ENCODE measurements around the gene SPIRE1.
"Not testable (repeated sequence)": the region's sequence is repeated elsewhere in the genome, so short reads cannot be mapped to it uniquely, and the experiment has no call there.

The SPIRE1 gene

DNA sequence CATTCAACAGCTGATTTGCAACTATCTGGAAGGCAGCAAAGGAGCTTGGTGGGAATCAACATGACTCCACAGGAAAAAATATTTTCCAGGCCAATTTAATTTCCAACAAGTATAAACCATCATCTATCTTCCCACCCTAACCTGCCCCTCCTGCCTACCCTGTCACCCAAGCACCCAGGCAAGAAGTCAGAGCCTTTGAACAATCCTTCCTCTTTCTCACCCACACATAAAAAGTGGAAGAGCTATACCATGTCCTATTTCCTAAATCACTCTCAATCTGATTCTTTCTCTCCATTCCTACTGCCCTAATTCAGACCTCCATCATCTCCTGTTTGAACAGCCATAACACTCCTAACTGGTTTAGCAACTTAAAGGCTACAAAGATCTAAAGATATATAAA, 12.7 kb downstream of the SPIRE1 start:
- DNase-seq = no peak

DNA sequence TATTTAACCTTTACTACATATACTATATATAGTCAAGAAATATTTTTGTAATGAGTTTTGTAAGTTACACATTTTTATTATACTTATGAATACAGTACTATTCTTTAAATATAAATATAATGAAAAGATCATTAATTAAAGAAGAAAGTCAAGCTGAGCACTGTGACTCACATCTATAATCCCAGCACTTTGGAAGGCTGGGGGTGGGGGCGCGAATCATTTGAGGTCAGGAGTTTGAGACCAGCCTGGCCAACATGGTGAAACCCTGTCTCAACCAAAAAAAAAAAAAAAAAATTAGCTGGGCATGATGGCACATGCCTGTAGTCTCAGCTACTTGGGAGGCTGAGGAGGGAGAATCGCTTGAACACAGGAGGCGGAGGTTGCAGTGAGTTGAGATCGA, 14.2 kb downstream of the SPIRE1 start:
- DNase-seq = not testable (repeated sequence)

DNA sequence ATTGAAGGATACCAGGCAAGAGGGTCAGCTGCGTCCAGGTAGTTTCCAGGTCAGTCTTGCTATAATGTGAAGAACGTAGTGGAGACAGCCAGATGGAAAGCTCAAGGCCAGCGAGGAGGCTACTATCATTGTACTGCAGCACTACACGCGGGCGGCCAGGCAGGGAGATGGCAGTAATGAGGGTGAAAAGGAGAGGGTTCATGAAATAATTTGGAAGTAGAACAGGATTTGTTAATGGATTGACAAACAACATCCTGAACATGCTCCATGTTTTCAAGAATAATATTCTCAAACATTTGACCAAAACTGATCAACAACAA, 17.1 kb downstream of the SPIRE1 start:
- DNase-seq = no peak

DNA sequence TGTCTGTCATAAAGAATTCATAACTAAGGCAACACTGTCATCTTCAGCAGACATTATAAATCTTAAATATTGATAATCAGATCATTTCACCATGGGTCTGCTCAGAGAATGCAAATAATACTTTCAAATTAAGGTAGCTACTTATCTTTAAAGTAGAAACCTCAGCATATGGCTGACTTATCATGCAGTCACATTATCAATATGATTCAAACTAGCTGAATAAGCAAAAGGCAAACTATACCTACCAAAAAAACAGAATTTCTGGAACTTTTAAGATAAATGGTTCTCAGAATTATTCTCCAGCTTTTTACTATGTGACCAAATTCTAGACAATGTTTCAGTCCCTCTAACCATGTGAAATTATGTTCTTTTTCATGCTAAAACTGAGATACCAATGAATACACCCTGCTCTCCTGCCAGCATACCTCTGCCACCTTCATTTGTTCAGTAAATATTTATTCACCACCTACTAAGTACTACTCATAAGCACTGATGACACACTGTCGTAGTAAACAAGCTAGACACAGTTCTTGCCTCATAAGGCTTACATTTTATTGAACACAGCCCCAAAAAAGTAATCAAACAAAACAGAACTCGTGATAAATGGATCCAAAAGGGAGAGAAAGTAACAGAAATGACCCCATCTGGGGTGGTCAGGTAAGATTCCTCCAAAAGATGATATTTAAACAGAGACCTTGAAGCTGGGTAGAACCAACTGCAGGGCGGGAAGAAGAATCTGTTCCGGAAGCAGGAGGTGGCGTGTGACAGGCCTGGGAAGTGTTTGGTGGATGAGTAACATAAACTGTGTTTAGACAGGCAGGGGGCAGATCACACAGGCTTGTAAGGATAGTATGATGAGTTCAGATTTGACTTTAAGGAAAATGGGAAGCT, 17.7 kb downstream of the SPIRE1 start:
- DNase-seq = no peak

DNA sequence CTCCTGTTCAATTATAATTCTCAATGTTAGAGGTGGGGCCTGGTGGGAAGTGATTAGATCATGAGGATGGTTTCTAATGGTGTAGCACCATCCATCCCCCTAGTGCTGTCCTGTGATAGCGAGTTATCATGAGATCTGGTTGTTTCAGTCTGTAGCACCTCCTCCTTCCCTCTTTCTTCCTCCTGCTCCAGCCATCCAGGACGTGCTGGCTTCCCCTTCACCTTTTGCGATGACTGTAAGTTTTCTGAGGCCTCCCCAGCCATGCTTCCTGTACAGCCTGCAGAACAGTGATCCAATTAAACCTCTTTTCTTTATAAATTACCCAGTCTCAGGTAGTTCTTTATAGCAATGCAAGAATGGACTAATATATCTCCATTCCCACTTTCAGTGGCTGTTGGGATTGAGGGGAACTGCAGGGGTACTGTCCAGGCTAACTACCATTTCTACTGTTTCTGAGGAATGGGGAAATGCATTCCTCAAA, 19.2 kb downstream of the SPIRE1 start:
- DNase-seq = no peak

DNA sequence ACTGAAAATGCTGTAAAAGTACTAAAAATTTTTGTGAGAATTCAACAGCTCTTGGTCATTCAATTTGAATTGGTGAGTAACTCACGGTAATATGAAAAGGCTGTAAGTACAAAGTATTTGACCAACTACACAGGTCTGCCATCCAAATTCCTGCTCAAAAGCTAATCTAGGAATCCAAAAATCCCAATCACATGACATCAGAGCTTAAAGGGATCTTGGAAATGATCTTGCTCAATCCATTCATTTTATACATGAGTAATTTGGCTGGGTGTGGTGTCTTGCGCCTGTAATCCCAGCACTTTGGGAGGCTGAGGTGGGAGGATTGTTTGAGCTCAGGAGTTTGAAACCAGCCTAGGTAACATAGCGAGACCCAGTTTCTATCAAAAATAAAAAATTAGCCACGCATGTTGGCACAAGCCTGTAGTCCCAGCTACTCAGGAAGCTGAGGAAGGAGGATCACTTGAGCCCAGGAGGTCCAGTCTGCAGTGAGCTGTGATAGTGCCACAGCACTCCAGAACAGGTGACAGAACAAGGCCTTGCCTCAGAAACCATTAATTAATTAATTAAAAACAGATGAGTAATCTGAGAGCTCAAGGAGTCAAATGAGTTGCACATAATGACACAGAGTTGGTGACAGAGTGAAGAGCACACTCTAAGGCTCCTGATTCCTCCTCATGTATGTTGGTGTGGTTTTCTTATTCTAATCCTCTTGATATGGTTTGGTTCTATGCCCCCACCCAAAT, 19.8 kb downstream of the SPIRE1 start:
- DNase-seq = no peak

DNA sequence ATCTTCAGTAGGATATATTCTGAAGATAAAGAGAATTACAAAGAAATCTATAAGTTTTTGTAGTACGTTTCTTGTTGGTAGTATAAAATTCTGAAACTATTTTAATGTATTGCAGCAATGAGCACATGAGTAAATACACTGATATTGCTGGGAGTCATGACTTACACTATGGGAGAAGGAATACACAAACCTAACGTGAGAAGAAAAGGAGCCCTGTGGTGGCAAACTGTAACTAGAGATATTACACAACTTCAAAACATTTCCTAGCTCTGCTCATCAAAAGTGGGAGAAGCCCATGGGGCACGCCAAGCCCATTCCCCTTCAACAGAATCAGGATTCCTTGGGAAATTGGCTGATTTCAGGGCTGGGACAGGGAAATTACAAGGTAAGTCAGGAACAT, 20.5 kb downstream of the SPIRE1 start:
- DNase-seq = no peak

DNA sequence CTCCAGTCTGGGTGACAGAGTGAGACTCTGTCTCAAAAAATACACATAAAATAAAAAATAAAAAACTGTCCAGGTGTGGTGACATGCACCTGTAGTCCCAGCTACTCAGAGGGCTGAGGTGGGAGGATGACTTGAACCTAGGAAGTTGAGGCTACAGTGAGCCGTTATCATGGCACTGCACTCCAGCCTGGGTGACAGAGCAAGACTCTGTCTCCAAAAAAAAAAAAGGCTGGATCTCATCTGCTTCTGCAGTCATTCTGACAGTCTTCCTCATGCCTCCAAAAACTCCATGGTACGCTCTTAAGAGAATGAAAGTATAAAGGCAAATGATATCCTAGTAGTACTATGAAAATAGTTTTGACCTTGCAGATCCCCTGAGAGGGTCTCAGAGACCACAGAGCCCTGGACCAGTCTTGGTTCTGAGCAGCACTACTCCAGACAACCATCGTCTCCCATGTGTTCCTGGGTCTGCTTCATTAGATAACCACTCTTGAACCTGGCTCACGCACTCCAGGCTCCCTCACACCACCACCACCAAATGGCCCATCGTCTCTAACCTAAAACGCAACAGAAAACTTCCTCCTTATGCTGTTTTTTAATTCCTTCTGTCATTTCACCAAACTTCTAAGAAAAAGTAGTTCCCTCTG, 26.0 kb downstream of the SPIRE1 start:
- no peak for DNase-seq

DNA sequence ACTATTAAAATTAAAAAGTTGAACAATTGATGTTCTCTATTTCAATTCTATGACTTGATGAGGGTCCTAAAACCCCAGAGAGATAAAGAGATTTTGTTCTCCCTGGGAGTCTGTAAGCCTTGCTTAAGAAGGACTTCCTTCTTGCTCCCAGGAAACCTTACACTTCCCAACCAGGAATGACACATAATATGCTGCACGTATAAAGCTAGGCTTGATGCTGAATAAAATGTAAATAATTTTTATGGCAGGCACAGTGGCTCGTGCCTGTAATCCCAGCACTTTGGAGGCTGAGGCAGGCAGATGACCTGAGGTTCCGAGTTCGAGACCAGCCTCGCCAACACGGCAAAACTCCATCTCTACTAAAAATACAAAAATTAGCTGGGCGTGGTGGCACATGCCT, 27.8 kb downstream of the SPIRE1 start:
- DNase-seq = no peak

DNA sequence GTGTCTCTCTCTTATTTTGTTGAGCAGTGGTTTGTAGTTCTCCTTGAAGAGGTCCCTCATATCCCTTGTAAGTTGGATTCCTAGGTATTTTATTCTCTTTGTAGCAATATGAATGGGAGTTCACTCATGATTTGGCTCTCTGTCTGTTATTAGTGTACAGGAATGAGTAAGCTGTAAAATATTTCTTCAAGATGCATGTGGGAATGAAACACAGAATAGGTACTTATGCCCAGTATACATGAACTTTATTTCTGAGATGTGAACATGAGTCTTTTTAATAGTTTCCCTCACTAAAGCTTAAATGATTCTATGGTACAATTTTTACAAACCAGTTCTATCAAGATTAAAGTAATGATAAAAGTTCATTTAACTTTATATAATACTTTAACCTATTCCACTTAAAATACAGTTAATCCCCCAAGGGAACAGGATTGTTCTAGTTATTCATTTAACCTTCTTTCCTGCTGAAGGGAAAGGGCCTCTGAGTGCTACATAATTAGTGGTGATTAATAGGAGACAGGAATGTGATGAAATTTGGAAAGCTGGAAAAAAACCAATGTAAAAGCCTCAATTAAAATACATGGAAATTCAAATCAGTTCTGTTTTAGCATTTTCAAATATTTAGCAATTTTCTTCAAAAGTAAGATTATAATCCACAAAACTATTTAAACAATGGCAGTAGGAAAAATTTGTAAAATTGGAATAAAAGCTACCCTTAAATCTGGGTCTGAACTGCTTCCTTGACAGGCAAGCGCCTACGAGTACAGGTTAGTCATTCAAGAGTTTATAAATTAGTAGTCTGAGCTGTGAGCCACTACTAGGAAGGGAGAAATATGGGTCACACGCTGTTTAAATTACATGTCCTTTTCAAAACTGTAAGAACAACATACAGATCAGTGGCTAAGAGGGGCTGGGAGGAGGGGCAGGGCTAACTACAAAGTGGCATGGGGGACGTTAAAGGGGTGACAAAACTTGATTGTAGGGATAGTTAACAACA, 28.9 kb downstream of the SPIRE1 start:
- no peak for DNase-seq

DNA sequence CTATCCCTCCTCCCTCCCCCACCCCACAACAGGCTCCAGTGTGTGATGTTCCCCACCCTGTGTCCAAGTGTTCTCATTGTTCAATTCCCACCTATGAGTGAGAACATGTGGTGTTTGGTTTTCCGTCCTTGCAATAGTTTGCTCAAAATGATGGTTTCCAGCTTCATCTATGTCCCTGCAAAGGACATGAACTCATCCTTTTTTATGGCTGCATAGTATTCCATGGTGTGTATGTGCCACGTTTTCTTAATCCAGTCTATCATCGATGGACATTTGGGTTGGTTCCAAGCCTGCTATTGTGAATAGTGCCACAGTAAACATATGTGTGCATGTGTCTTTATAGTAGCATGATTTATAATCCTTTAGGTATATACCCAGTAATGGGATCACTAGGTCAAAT, 30.7 kb downstream of the SPIRE1 start:
- DNase-seq = not testable (repeated sequence)

DNA sequence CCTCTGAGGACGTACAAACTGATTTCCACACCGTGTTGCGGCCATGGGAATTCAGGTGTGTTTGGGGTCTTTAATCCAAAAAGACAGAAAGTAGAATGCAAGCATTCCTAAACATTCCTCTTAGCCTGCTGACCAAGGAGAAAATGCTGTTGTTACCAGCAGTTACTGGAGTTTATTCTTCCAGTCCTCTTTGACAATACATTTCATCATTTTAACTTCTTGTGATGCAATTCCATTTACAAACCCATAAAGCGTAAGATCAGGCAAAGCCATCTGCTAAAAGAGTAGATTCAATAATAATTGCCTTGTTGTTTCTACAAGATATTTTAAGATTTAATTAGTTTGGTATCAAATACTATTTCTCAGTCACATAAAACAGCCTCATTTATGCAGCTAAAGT, 32.7 kb downstream of the SPIRE1 start:
- DNase-seq = no peak

DNA sequence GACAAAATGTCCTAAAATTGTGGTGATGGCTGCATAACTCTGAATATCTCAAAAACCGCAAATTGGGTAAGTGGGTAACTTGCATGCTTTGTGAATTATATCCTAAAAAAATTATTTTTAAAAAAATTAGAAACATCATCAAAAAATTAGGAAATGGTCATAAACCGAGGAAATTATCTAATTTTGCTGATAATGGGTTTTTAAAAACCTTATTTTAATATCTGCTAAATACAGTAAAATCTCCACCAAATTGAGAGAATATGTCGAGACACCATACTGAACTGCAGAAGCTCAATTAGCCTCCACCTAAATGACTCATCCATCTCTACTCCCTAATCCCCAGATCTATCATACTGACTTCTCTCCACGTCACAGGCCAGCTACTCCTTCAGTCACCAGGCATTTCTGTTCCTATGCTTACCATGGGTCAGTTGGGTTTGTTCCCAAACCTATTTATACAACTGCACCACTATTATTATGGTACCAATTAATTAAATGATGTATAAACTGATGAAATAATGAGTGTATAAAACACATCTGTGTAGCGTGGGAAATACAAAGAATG, 36.1 kb downstream of the SPIRE1 start:
- no peak for DNase-seq

DNA sequence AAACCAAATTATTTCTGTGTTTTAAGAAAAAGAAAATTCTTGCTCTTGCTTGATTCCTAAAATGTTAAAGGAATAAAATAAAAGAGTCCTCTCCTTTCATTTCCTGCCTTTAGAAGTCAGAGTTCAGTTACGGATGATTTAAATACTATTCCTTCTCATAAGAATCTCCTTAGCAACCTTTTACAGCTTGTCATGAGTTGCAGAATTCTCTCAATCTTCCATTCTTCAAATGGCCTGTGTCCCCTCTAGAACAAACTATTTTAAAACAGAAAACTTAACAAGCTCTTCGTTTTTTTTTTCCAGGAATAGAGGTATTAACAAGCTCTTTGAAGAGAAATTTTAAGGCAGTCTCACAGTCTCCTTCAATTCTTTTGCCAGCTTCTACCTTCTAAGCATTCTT, 42.2 kb downstream of the SPIRE1 start:
- no peak for DNase-seq

DNA sequence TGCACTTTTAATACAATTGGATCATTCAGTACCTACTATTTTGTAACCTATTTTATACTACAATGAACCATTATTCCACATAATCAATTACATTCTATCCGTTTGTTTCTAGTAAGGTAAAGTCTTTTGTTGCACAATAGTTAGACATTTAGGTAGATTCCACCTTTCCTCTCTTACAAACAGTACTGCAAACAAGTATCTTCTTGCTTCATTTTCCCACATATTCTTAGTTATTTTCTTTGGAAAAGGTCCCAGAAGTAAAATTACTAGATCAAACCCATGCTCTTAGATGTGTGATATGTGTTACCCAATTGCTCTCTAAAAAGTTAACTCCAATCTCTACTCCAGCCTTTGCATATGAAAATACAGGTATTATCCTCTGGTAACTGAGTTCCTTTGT, 49.6 kb downstream of the SPIRE1 start:
- DNase-seq = no peak

DNA sequence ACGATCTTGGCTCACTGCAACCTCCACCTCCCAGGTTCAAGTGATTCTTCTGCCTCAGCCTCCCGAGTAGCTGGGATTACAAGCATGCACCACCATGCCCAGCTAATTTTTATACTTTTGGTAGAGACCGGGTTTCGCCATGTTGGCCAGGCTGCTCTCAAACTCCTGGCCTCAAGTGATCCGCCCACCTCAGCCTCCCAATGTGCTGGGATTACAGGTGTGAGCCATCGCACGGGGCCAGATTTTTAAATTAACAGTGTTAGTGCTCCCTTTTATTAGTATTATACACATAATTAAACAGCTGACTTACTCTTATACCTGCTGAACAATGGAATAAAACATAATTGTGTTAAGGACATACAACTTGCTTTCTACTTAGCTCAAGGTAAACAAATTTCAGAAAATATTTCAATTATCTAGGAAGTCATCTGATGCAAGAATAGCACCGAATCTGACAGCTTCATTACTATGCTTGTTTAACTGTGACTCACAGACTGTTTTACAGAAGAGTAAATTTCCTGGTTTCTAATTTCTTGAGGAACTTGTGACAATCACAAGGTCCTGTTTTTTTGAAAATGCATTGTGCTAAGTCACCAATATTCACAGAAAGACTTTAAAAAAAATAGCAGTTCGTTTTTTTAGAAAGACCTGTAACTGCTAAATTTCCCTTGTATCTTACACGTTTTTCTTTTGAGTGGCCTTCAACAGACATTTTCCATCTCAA, 51.2 kb downstream of the SPIRE1 start:
- no peak for DNase-seq

DNA sequence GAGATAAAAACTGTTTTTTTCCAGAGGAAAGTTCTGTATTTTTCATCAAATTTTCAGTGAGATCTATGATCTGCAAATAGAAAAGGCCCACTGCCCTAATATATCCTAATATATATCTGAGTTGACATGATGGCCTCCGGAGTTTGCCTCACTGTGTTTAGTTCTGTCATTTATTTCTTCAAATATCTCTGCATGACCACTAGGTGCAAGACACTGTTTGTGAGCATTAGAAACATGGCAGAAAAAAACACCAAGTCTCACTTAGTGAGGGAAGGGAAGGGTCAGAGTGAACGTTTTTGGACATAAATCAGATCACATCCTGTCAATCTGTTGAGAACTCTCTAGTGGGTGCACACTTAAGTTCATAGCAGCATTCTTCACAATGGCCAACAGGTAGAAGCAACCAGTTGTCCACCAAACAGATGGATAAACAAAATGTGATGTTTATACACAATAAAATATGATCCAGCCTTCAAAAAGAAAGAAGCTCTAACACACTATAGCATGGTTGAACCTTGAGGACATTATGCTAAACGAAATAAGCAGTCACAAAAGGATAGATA, 53.4 kb downstream of the SPIRE1 start:
- DNase-seq = no peak

DNA sequence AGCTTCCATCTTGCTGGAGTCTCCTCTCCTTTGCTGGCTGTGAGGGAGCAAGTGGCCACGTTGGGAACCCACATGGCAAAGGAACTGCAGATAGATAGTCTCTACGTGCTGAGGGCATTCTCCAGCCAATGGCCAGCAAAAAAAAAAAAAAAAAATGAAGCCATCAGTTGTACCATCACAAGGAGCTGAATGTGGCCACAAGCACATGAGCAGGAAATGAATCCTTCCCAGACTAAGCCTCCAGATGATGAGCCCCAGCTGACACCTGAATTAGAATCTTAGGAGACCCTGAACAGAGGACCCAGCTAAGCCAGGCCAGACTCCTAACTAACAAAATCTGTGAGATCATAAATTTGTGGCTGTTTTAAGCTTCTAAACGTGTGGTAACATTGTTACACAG, 57.9 kb downstream of the SPIRE1 start:
- DNase-seq = no peak

DNA sequence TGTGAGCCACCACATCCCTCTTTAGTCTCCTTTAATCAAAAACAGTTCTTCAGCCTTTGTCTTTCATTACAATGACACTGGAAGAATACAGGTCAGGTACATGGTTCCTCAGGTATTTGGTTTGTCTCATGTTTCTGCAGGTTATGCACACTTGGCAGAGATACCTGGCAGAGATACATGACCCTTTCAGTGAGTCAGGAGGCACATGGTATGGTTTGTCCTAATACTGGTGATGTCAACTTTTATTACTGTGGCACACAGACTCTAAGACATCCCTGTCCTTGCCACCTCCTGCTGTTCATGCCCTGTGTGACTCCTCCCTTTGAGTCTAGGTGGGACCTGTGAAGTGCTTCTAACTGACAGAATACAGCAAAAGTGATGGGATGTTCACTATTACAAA, 58.4 kb downstream of the SPIRE1 start:
- no peak for DNase-seq

DNA sequence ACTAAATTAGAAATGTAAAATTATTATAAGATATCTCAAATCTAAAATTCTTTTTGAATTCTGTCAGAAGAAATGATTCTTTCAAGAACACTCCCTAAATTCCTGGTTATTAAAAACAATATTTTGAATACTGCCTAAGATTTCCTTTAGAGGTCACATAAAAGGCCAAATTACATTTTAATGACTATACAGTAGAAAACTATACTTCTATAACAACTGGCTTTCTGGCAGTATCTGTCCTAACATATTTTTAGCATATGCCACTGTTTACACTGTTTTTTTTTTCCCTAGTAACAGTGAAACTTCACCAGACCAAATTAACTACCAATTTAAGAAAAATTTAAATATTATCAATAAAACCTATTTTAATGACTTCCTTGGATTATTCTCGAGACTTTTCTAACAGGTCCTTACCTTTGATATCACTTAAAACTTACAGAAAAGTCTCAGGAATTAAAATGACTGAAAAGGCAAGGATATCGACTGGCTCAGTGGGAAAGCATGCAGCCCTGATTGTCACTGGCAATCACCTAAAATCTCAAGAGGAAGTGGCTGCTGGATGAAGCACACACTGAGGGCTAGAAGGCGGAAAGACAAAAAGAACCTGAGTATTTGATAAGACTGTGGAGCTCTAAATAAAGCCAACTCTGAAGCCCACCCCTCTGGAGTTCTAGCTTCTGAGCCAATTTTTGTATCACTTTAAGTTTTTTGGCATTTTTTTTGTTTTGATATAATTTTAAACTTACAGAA, 59.6 kb downstream of the SPIRE1 start:
- DNase-seq = no peak
